Activated T-cell treated with anti-CD3 and anti-CD28 coated beads, Interleukin-2, amount 50 U/mL, for 24 hours (primary cell): ENCODE measurements around the gene MYOF.
"Not testable (repeated sequence)": the region's sequence is repeated elsewhere in the genome, so short reads cannot be mapped to it uniquely, and the experiment has no call there.

ENCODE experiments used
- DNase-seq: peaks from one replicate; pipeline ENCODE4 v3.0.0-alpha.2; 2020
- H3K27ac Mint-ChIP-seq: 2 replicates; pipeline ENCODE4 v1.8.0; 2020; ENCODE audit warnings: mild to moderate bottlenecking, mixed read lengths
- H3K27me3 Mint-ChIP-seq: 2 replicates; pipeline ENCODE4 v1.8.0; 2020; ENCODE audit warnings: mixed read lengths
- H3K36me3 Mint-ChIP-seq: 2 replicates; pipeline ENCODE4 v1.8.0; 2020; ENCODE audit warnings: low read depth, mixed read lengths
- H3K4me1 Mint-ChIP-seq: 2 replicates; pipeline ENCODE4 v1.8.0; 2020; ENCODE audit warnings: low read depth, mixed read lengths
- H3K4me3 Mint-ChIP-seq: 2 replicates; pipeline ENCODE4 v1.8.0; 2020; ENCODE audit warnings: mild to moderate bottlenecking, moderate library complexity, mixed read lengths
- H3K9me3 Mint-ChIP-seq: 2 replicates; pipeline ENCODE4 v1.8.0; 2020; ENCODE audit warnings: mixed read lengths

Gene MYOF

DNA sequence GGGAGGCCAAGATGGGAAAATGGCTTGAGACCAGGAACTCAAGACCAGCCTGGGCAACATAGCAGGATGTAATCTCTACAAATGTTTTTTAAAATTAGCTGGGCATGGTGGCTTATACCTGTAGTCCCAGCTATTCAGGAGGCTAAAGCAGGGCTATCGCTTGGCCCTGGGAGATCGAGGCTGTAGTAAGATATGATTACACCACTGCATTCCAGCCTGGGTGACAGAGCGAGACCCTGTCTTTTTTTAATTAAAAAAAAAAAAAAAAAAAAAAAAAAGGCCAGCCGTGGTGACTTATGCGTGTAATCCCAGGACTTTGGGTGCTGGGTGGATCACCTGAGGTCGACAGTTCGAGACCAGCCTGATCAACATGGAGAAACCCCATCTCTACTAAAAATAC is 27.4 kb downstream of the MYOF start:
- H3K27ac Mint-ChIP-seq = no peak overlapping the region
- H3K4me3 Mint-ChIP-seq = no peak overlapping the region
- H3K4me1 Mint-ChIP-seq = peaks cover 22% of the 10 kb centered on the region
- peaks cover 47% of the 10 kb centered on the region for H3K36me3 Mint-ChIP-seq
- no peaks in the 10 kb centered on the region for H3K9me3 Mint-ChIP-seq
- no peak for DNase-seq
- H3K27me3 Mint-ChIP-seq = no peaks in the 10 kb centered on the region

- H3K9me3 Mint-ChIP-seq = no peaks in the 10 kb centered on the region
- peaks cover 50% of the 10 kb centered on the region for H3K36me3 Mint-ChIP-seq
- H3K4me1 Mint-ChIP-seq = peaks cover 20% of the 10 kb centered on the region
- H3K4me3 Mint-ChIP-seq = no peak overlapping the region
- no peak for DNase-seq
- no peak overlapping the region for H3K27ac Mint-ChIP-seq
- no peaks in the 10 kb centered on the region for H3K27me3 Mint-ChIP-seq
These were observed 28.0 kb downstream of the MYOF start for GRCh38 chr10:93454146-93454545.

GRCh38 chr10:93452143-93452542 is 30.0 kb downstream of the MYOF start:
- Mint-ChIP-seq H3K36me3 (peaks cover 58% of the 10 kb centered on the region), H3K4me3 (no peak overlapping the region), H3K27ac (no peak overlapping the region)

GRCh38 chr10:93451244-93451947 is 30.7 kb downstream of the MYOF start:
- H3K9me3 Mint-ChIP-seq = no peaks in the 10 kb centered on the region
- peaks cover 53% of the 10 kb centered on the region for H3K36me3 Mint-ChIP-seq
- H3K27me3 Mint-ChIP-seq = no peaks in the 10 kb centered on the region
- H3K27ac Mint-ChIP-seq = no peak overlapping the region
- peaks cover 14% of the 10 kb centered on the region for H3K4me1 Mint-ChIP-seq
- no peak for DNase-seq
- no peak overlapping the region for H3K4me3 Mint-ChIP-seq

More at GRCh38 chr10:93452143-93452542, 30.0 kb downstream of the MYOF start:
- Mint-ChIP-seq H3K9me3 (no peaks in the 10 kb centered on the region), H3K27me3 (no peaks in the 10 kb centered on the region), H3K4me1 (peaks cover 14% of the 10 kb centered on the region)
- no peak for DNase-seq

GRCh38 chr10:93447970-93448369 is 34.2 kb downstream of the MYOF start:
- DNase-seq = no peak
- peaks cover 47% of the 10 kb centered on the region for H3K36me3 Mint-ChIP-seq
- no peaks in the 10 kb centered on the region for H3K27me3 Mint-ChIP-seq
- H3K27ac Mint-ChIP-seq = no peak overlapping the region
- H3K4me1 Mint-ChIP-seq = peaks cover 14% of the 10 kb centered on the region
- no peaks in the 10 kb centered on the region for H3K9me3 Mint-ChIP-seq
- H3K4me3 Mint-ChIP-seq = no peak overlapping the region

- peaks cover 8% of the 10 kb centered on the region for H3K4me1 Mint-ChIP-seq
- no peaks in the 10 kb centered on the region for H3K27me3 Mint-ChIP-seq
- H3K9me3 Mint-ChIP-seq = no peaks in the 10 kb centered on the region
- DNase-seq = no peak
- H3K27ac Mint-ChIP-seq = no peak overlapping the region
- peaks cover 41% of the 10 kb centered on the region for H3K36me3 Mint-ChIP-seq
- no peak overlapping the region for H3K4me3 Mint-ChIP-seq
These were observed 35.1 kb downstream of the MYOF start for GRCh38 chr10:93447019-93447418.

- H3K4me3 Mint-ChIP-seq = no peak overlapping the region
- H3K27ac Mint-ChIP-seq = no peak overlapping the region
- peaks cover 32% of the 10 kb centered on the region for H3K36me3 Mint-ChIP-seq
- H3K9me3 Mint-ChIP-seq = no peaks in the 10 kb centered on the region
- H3K27me3 Mint-ChIP-seq = no peaks in the 10 kb centered on the region
- no peak for DNase-seq
- no peaks in the 10 kb centered on the region for H3K4me1 Mint-ChIP-seq
These were observed 36.0 kb downstream of the MYOF start for GRCh38 chr10:93445978-93446720.

DNA sequence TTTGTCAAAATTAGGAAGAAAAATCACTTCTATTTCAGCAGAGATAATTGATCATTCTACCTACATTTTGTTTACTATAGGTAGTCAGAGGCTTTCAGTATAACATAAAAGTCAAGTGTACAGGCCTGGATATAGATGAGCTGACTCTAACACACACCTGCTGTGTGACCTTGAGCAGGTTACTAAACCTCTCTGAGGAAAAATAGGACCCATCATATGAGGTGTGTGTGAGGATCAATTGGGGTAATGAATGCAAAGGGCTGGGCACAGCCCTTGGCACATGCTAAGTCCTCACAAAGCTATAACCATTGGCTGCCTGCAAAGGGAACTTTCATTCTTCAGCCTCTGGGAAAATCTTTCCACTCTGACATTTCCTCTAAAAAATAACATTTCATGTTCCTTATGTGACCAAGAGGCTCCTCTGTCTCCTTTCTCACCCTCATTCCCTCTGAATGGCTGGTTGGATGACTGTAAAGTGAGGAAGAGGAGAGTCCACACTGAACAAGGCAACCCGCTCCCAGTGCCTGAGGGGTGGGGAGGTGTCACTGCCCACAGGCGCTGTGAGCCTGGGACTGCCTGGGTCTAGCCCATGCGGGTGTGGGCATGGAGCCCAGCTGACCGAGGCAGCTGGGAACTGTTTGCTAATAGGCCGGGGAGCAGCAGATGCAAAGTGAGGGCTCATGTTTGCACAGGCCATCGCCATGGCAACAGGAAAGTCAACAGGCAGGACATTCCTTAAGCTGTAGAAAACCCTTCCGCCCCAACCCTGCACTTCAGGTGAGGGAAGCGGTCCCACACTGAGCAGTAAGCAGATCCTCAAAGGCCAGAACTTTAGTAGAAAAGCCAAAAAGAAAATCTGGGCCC is 36.8 kb downstream of the MYOF start:
- Mint-ChIP-seq H3K36me3 (peaks cover 26% of the 10 kb centered on the region), H3K27ac (no peak overlapping the region), H3K9me3 (no peaks in the 10 kb centered on the region), H3K27me3 (no peaks in the 10 kb centered on the region), H3K4me1 (no peaks in the 10 kb centered on the region), H3K4me3 (no peak overlapping the region)
- no peak for DNase-seq

DNA sequence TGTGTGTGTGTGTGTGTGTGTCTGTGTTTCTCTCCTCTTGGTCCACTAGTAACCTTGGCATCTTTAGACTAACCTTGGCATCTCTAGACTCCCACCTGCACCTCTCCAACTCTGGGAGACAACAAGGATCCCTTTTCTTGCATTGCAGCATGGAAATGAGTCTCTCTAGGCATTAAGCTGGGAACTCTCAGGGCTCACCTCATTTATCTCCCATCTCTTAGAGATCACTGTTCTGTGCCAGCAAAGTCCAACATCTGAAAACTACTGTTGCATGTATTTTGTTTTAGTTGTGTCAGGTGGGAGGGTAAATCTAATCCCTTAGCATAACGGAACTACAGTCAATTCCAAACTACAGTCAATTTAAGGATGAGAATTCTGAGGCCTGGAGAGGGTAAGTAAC is 38.7 kb downstream of the MYOF start:
- Mint-ChIP-seq H3K9me3 (no peaks in the 10 kb centered on the region), H3K4me3 (no peak overlapping the region), H3K36me3 (peaks cover 14% of the 10 kb centered on the region), H3K27ac (no peak overlapping the region), H3K4me1 (no peaks in the 10 kb centered on the region), H3K27me3 (no peaks in the 10 kb centered on the region)
- no peak for DNase-seq

DNA sequence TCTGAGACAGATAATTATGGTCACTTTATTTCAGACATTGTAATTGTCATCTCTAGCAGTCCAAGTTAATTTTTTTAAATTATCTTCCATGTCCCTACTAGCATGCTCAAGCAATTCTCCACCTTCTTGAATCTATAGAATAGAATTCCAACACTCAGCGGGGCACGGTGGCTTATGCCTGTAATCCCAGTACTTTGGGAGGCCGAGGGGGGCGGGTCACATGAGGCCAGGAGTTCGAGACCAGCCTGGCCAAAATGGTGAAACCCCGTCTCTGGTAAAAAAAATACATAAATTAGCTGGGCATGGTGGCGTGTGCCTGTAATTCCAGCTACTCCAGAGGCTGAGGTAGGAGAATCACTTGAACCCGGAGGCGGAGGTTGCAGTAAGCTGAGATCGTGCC is 39.4 kb downstream of the MYOF start:
- H3K4me1 Mint-ChIP-seq, H3K27ac Mint-ChIP-seq, H3K9me3 Mint-ChIP-seq, H3K4me3 Mint-ChIP-seq, H3K27me3 Mint-ChIP-seq, DNase-seq: not testable (repeated sequence)
- H3K36me3 Mint-ChIP-seq = peaks cover 10% of the 10 kb centered on the region

DNA sequence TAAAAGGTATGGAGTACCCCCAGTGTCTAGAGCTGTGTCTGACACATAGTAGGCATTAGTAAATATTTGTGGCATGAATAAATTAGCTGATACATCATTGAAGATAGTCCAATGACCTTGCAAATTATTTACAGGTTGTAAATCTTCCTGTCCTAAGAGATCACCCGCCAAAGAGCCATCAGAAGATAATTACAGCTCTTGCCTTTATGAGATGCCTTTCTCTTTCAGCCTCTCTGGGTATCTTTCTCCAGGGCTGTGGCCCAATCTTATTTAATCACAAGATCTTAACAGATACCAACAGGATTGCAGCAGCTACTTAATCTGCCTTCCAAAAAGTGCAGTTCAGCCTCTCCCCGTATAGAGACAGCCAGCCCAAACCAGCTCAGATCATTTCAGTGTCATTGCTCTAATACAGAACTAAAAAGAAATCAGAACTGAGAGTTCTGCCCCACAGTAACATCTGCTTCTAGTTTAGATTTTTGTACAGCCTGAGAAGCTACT is 41.5 kb downstream of the MYOF start:
- Mint-ChIP-seq H3K4me3 (no peak overlapping the region), H3K27me3 (no peaks in the 10 kb centered on the region), H3K36me3 (peaks cover 2% of the 10 kb centered on the region), H3K9me3 (no peaks in the 10 kb centered on the region), H3K4me1 (no peaks in the 10 kb centered on the region), H3K27ac (no peak overlapping the region)
- no peak for DNase-seq

- Mint-ChIP-seq H3K27me3 (no peaks in the 10 kb centered on the region), H3K4me3 (no peak overlapping the region), H3K9me3 (no peaks in the 10 kb centered on the region), H3K36me3 (peaks cover 2% of the 10 kb centered on the region), H3K27ac (no peak overlapping the region), H3K4me1 (no peaks in the 10 kb centered on the region)
- DNase-seq = no peak
These were observed 43.4 kb downstream of the MYOF start for GRCh38 chr10:93438613-93439253.

DNA sequence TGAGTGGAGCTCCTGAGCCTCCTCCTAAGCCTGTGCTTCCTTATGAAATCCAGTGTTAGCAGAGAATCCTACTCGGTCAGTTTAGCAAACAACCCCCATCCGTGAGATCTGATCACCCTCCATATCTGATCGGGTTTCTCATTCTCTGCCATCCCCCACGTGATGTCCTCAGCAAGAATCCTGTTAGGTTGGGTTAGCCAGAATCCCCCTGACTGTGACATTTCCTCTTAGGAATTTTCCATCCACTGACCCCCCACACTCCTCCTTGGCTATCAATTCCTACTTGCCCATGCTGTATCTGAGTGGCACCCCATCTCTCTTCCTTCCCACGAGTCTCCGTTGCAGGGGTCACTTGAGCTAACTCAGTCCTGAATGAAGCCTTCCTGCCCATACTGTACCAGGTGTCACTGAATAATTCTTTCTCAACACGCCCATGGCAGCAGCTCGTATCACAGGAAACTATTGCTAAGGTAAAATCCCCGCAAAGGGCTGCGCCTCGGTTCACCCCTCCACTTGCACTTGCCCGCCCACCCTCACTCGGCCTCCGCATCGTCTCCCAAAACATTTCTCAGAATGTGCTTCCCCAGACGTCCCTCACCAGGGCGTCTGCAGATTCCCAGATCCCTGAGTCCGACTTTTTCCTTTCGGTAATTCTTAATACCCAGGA is 44.1 kb downstream of the MYOF start:
- no peaks in the 10 kb centered on the region for H3K4me1 Mint-ChIP-seq
- no peaks in the 10 kb centered on the region for H3K9me3 Mint-ChIP-seq
- H3K27ac Mint-ChIP-seq = no peak overlapping the region
- H3K27me3 Mint-ChIP-seq = no peaks in the 10 kb centered on the region
- no peak overlapping the region for H3K4me3 Mint-ChIP-seq
- DNase-seq = no peak
- peaks cover 2% of the 10 kb centered on the region for H3K36me3 Mint-ChIP-seq
